SU-DHL-6 (cell line): Measurements from ENCODE around the gene NRXN2.

Source experiments
- H2AFZ ChIP-seq: fragments of 200-600 bp; sonication (generic); 2 replicates; pipeline ENCODE4 v1.6.1; 2014; ENCODE audit warnings: low read depth, mild to moderate bottlenecking, moderate library complexity, mixed read lengths, antibody characterized with exemption, low read length; ENCODE audit not compliant: severe bottlenecking
- H3F3A ChIP-seq: fragments of 200-600 bp; shearing (Covaris generic); 2 replicates; pipeline ENCODE4 v1.6.0; 2016; ENCODE audit warnings: antibody characterized with exemption, mild to moderate bottlenecking; ENCODE audit not compliant: insufficient read depth
- H3K27ac ChIP-seq: fragments of 200-600 bp; sonication (generic); 2 replicates; pipeline ENCODE4 v1.5.1; 2016; ENCODE audit warnings: low read depth, mild to moderate bottlenecking, low read length, moderate library complexity, mixed read lengths
- H3K27me3 ChIP-seq: fragments of 200-600 bp; sonication (generic), shearing (Covaris generic); 2 replicates; pipeline ENCODE4 v1.6.0; 2014; ENCODE audit warnings: mild to moderate bottlenecking, low read length
- H3K36me3 ChIP-seq: fragments of 200-600 bp; sonication (generic); 2 replicates; pipeline ENCODE4 v1.6.1; 2014; ENCODE audit warnings: mild to moderate bottlenecking, low read length, mixed read lengths
- H3K4me2 ChIP-seq: fragments of 300-600, 200-600 bp; shearing (Covaris generic), sonication (generic); 2 replicates; pipeline ENCODE4 v1.6.0; 2014; ENCODE audit warnings: low read length, low read depth, mild to moderate bottlenecking; ENCODE audit not compliant: poor library complexity, severe bottlenecking
- H3K4me3 ChIP-seq: fragments of 200-600 bp; sonication (generic); 2 replicates; pipeline ENCODE4 v1.5.1; 2014; ENCODE audit warnings: antibody characterized with exemption, low read length, mild to moderate bottlenecking, mixed read lengths; ENCODE audit not compliant: insufficient read depth, poor library complexity, severe bottlenecking
- H3K79me2 ChIP-seq: fragments of 200-600 bp; sonication (generic); 2 replicates; pipeline ENCODE4 v1.6.1; 2014; ENCODE audit warnings: mild to moderate bottlenecking, low read length, moderate library complexity; ENCODE audit not compliant: insufficient read depth
- H3K9ac ChIP-seq: fragments of 200-600 bp; sonication (generic); 2 replicates; pipeline ENCODE4 v1.7.0; 2014; ENCODE audit warnings: mild to moderate bottlenecking, low read length
- H3K9me2 ChIP-seq: fragments of 200-600 bp; sonication (generic); replicated peaks from 2 replicates; pipeline ENCODE4 v1.6.1; 2014; ENCODE audit warnings: low read length; ENCODE audit not compliant: insufficient read depth
- H3K9me3 ChIP-seq: fragments of 200-600 bp; sonication (generic); 2 replicates; pipeline ENCODE4 v1.6.1; 2014; ENCODE audit warnings: low read length, mixed read lengths; ENCODE audit not compliant: insufficient read depth
- H4K20me1 ChIP-seq: fragments of 200-600 bp; sonication (generic); 2 replicates; pipeline ENCODE4 v1.6.1; 2014; ENCODE audit warnings: low read depth, mild to moderate bottlenecking, antibody characterized with exemption, low read length, moderate library complexity, mixed read lengths
- CTCF ChIP-seq: fragments of 200-600 bp; sonication (generic); IDR thresholded peaks from one replicate; pipeline ENCODE4 v1.5.1; 2017; ENCODE audit warnings: antibody characterized with exemption, mild to moderate bottlenecking, low read length, moderate library complexity; ENCODE audit not compliant: insufficient read depth, poor library complexity, severe bottlenecking
- EZH2phosphoT487 ChIP-seq: fragments of 200-600 bp; sonication (generic), shearing (Covaris generic); conservative IDR thresholded peaks from 2 replicates; pipeline ENCODE4 v1.6.1; 2018; ENCODE audit warnings: mild to moderate bottlenecking, antibody characterized with exemption, low read length, moderate library complexity, mixed read lengths

The NRXN2 gene

GRCh38 chr11:64641596-64642417 lies 81.2 kb downstream of the NRXN2 start:
- Histone ChIP-seq H3K27ac (no peak overlapping the region), H3K79me2 (no peaks in the 10 kb centered on the region), H3K27me3 (no peaks in the 10 kb centered on the region)

GRCh38 chr11:64639885-64640284 lies 83.1 kb downstream of the NRXN2 start:
- H3K9me3 ChIP-seq = no peaks in the 10 kb centered on the region
- no peaks in the 10 kb centered on the region for H3K79me2 ChIP-seq
- H3K27ac ChIP-seq = no peak overlapping the region
- no peaks in the 10 kb centered on the region for H4K20me1 ChIP-seq
- H3K9ac ChIP-seq = no peak overlapping the region
- no peak overlapping the region for H3K4me2 ChIP-seq
- no peak overlapping the region for H2AFZ ChIP-seq
- H3K36me3 ChIP-seq = no peaks in the 10 kb centered on the region
- H3K9me2 ChIP-seq = no peaks in the 10 kb centered on the region
- no peaks in the 10 kb centered on the region for H3F3A ChIP-seq
- TF ChIP-seq CTCF (no peak), EZH2phosphoT487 (no peak)
- no peak overlapping the region for H3K4me3 ChIP-seq
- H3K27me3 ChIP-seq = no peaks in the 10 kb centered on the region

More at GRCh38 chr11:64641596-64642417, 81.2 kb downstream of the NRXN2 start:
- Histone ChIP-seq H3F3A (no peaks in the 10 kb centered on the region), H3K9ac (no peak overlapping the region), H3K4me2 (no peak overlapping the region), H3K4me3 (no peak overlapping the region), H2AFZ (no peak overlapping the region), H4K20me1 (no peaks in the 10 kb centered on the region; the same call in 1 of the 2 replicates), H3K36me3 (no peaks in the 10 kb centered on the region), H3K9me2 (no peaks in the 10 kb centered on the region), H3K9me3 (no peaks in the 10 kb centered on the region)
- TF ChIP-seq EZH2phosphoT487 = no peak
- TF ChIP-seq CTCF = no peak

- H3F3A ChIP-seq = no peaks in the 10 kb centered on the region
- no peak overlapping the region for H3K4me3 ChIP-seq
- no peaks in the 10 kb centered on the region for H3K36me3 ChIP-seq
- H4K20me1 ChIP-seq = no peaks in the 10 kb centered on the region
- no peaks in the 10 kb centered on the region for H3K9me2 ChIP-seq
- no peaks in the 10 kb centered on the region for H3K9me3 ChIP-seq
- no peak overlapping the region for H3K4me2 ChIP-seq
- H2AFZ ChIP-seq = no peak overlapping the region
- no peaks in the 10 kb centered on the region for H3K27me3 ChIP-seq
- H3K9ac ChIP-seq = no peak overlapping the region
- H3K27ac ChIP-seq = no peak overlapping the region
- H3K79me2 ChIP-seq = no peaks in the 10 kb centered on the region
- TF ChIP-seq EZH2phosphoT487 (no peak), CTCF (no peak)
These were observed 84.2 kb downstream of the NRXN2 start for GRCh38 chr11:64638829-64639228.
